Nephron progenitor cell (in vitro differentiated cells): ENCODE results near the gene LRP1B.

ENCODE experiments used
- DNase-seq: peaks from one replicate; pipeline ENCODE4 v3.0.0; 2021
- H3K27ac Mint-ChIP-seq: 2 replicates; pipeline ENCODE4 v1.8.0; 2021; ENCODE audit warnings: mild to moderate bottlenecking, moderate library complexity, mixed read lengths
- H3K27me3 Mint-ChIP-seq: 2 replicates; pipeline ENCODE4 v1.8.0; 2021; ENCODE audit warnings: mild to moderate bottlenecking, low read depth, mixed read lengths; ENCODE audit not compliant: poor library complexity
- H3K36me3 Mint-ChIP-seq: 2 replicates; pipeline ENCODE4 v1.8.0; 2021; ENCODE audit warnings: low read depth, mixed read lengths
- H3K4me1 Mint-ChIP-seq: 2 replicates; pipeline ENCODE4 v1.8.0; 2021; ENCODE audit warnings: mixed read lengths
- H3K4me3 Mint-ChIP-seq: 2 replicates; pipeline ENCODE4 v1.8.0; 2021; ENCODE audit warnings: mild to moderate bottlenecking, moderate library complexity, mixed read lengths
- H3K9me3 Mint-ChIP-seq: 2 replicates; pipeline ENCODE4 v1.8.0; 2021; ENCODE audit warnings: mild to moderate bottlenecking, moderate library complexity, mixed read lengths
- TF ChIP-seq, protein P1 (sequence below): fragments of 200-600 bp; sonication (generic); IDR thresholded peaks from 2 replicates; pipeline ENCODE4 v1.5.0; 2021; ENCODE audit warnings: antibody characterized with exemption

LRP1B gene

GRCh38 chr2:141692829-141693228, 438.0 kb downstream of the LRP1B start:
- Mint-ChIP-seq H3K9me3 (no peaks in the 10 kb centered on the region), H3K36me3 (no peaks in the 10 kb centered on the region), H3K27ac (no peak overlapping the region), H3K27me3 (no peaks in the 10 kb centered on the region), H3K4me1 (no peaks in the 10 kb centered on the region), H3K4me3 (no peak overlapping the region)
- TF ChIP-seq, protein P1, sequence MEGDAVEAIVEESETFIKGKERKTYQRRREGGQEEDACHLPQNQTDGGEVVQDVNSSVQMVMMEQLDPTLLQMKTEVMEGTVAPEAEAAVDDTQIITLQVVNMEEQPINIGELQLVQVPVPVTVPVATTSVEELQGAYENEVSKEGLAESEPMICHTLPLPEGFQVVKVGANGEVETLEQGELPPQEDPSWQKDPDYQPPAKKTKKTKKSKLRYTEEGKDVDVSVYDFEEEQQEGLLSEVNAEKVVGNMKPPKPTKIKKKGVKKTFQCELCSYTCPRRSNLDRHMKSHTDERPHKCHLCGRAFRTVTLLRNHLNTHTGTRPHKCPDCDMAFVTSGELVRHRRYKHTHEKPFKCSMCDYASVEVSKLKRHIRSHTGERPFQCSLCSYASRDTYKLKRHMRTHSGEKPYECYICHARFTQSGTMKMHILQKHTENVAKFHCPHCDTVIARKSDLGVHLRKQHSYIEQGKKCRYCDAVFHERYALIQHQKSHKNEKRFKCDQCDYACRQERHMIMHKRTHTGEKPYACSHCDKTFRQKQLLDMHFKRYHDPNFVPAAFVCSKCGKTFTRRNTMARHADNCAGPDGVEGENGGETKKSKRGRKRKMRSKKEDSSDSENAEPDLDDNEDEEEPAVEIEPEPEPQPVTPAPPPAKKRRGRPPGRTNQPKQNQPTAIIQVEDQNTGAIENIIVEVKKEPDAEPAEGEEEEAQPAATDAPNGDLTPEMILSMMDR, result no peak
- no peak for DNase-seq

- H3K36me3 Mint-ChIP-seq, result no peaks in the 10 kb centered on the region
- no peak overlapping the region for H3K4me3 Mint-ChIP-seq
- no peak overlapping the region for H3K27ac Mint-ChIP-seq
- no peaks in the 10 kb centered on the region for H3K27me3 Mint-ChIP-seq
- H3K9me3 Mint-ChIP-seq, result no peaks in the 10 kb centered on the region
- TF ChIP-seq, protein P1, result no peak
- no peak for DNase-seq
- no peaks in the 10 kb centered on the region for H3K4me1 Mint-ChIP-seq
Observed at GRCh38 chr2:141676139-141676538, 454.7 kb downstream of the LRP1B start.

- Mint-ChIP-seq H3K4me1 (no peaks in the 10 kb centered on the region), H3K27ac (no peak overlapping the region), H3K36me3 (no peaks in the 10 kb centered on the region), H3K9me3 (peaks cover 15% of the 10 kb centered on the region), H3K4me3 (no peak overlapping the region), H3K27me3 (no peaks in the 10 kb centered on the region)
- no peak for DNase-seq
- TF ChIP-seq, protein P1, result no peak
Observed at GRCh38 chr2:141666191-141666590, 464.6 kb downstream of the LRP1B start.

DNA sequence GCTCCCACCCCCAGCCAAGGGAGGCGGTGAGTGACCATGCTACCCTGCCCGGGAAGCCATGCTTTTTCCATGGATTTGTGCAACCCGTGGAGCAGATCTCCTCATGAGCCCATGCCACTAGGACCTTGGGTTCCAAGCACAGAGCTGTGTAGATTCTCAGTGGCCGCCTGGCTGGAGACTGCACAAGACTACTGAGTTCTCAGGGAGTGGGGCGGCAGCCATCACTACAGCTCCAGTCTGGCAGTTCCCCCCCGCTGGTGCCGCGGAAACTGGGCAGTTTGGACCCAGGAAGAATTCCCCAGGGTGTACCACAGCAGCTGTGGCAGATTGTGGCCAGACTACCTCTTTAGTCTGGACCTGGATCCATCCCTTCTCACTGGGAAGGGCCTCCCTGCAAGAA, 470.6 kb downstream of the LRP1B start:
- no peaks in the 10 kb centered on the region for H3K27me3 Mint-ChIP-seq
- H3K27ac Mint-ChIP-seq, result no peak overlapping the region
- no peak overlapping the region for H3K4me3 Mint-ChIP-seq
- DNase-seq, result no peak
- no peaks in the 10 kb centered on the region for H3K36me3 Mint-ChIP-seq
- H3K4me1 Mint-ChIP-seq, result no peaks in the 10 kb centered on the region
- TF ChIP-seq, protein P1, result no peak
- H3K9me3 Mint-ChIP-seq, result peaks cover 19% of the 10 kb centered on the region

DNA sequence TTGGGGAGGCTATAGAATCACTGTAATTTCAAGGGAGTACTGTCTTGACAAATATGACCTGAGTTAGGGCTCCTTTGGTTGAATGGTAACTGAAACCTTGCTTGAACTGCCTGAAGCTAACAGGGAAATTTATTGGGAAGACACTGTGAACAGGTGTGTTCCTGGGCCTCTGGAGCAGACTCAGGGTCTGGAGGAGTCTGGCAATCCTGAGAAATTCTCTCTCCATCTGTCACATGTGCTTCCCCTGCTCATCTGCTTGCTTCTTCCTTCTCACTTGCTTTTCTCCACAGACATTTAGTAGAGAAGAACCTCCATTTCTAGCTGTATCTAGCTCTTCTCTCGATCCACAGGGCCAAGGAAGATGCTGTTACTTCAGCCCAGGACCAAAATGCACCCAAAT, 476.5 kb downstream of the LRP1B start:
- Mint-ChIP-seq H3K4me3 (no peak overlapping the region), H3K9me3 (no peaks in the 10 kb centered on the region), H3K36me3 (no peaks in the 10 kb centered on the region), H3K27ac (no peak overlapping the region), H3K4me1 (no peaks in the 10 kb centered on the region), H3K27me3 (peaks cover 3% of the 10 kb centered on the region)
- no peak for DNase-seq
- TF ChIP-seq, protein P1, result no peak

DNA sequence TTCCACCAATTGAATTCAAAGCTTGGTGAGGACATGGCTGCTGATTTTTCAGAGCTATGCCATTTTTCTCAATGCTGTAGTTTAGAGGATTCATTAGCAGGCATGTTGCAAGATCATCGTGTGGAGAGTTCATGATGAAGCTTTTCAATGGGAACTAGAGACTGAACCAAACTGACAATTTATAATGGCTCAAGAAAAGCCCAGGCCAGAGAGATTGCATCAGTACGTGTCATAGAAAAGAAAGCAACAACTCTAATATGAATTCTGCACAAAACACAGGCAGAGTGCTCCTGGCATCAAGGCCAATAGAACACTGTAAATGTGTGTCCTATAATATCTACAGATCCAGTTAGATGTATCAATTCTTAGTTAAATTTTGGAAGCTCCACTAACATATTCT, 477.6 kb downstream of the LRP1B start:
- no peak for DNase-seq
- H3K27ac Mint-ChIP-seq, result no peak overlapping the region
- TF ChIP-seq, protein P1, result no peak
- H3K4me1 Mint-ChIP-seq, result no peaks in the 10 kb centered on the region
- peaks cover 3% of the 10 kb centered on the region for H3K27me3 Mint-ChIP-seq
- H3K9me3 Mint-ChIP-seq, result no peaks in the 10 kb centered on the region
- no peak overlapping the region for H3K4me3 Mint-ChIP-seq
- no peaks in the 10 kb centered on the region for H3K36me3 Mint-ChIP-seq
